ENCODE data around the gene PDCD4. TPM values are rescaled to one million over a fixed set of nuclear protein-coding genes. Genes with fewer than 3 reads are reported as not detected.
A peak's percentile ranks its signal among the peaks of the same experiment; 100 is the strongest.

Gene PDCD4
- total RNA-seq, 1 experiment from 2014 or later, result 63.0 TPM

DNA sequence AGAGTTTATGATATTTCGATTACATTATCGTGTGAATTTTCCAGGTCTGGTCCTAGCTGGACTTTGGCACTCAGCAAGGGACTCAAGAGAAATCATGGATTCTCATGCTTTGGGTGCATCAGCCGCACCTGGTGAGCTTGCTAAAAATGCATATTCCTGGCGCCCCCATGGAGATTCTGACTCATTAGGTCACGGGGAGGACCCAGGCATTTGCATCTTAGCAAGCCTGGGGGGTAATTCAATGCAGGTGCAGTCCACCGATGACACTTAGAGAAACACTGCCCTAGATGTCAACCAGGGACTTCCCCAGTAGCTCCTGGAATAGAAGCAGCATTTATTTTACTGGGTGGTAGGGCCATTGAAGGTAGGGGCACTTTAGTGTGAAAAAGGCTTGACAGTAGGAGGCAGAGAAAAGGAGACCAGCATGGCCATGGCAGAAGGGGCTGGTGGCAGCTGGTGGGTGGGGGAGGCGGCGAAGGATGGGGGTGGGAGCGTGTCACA is 29.9 kb upstream of the PDCD4 start:
- no peak overlapping the region for H3K9ac ChIP-seq (ENCODE audit: low read length)
- intact Hi-C loops (cut with micrococcal nuclease), result no loop called here
- TF ChIP-seq EGR1 (IDR thresholded peaks at IDR 0.05; ENCODE audit: low read depth), result no peak
- TF ChIP-seq, protein P1, sequence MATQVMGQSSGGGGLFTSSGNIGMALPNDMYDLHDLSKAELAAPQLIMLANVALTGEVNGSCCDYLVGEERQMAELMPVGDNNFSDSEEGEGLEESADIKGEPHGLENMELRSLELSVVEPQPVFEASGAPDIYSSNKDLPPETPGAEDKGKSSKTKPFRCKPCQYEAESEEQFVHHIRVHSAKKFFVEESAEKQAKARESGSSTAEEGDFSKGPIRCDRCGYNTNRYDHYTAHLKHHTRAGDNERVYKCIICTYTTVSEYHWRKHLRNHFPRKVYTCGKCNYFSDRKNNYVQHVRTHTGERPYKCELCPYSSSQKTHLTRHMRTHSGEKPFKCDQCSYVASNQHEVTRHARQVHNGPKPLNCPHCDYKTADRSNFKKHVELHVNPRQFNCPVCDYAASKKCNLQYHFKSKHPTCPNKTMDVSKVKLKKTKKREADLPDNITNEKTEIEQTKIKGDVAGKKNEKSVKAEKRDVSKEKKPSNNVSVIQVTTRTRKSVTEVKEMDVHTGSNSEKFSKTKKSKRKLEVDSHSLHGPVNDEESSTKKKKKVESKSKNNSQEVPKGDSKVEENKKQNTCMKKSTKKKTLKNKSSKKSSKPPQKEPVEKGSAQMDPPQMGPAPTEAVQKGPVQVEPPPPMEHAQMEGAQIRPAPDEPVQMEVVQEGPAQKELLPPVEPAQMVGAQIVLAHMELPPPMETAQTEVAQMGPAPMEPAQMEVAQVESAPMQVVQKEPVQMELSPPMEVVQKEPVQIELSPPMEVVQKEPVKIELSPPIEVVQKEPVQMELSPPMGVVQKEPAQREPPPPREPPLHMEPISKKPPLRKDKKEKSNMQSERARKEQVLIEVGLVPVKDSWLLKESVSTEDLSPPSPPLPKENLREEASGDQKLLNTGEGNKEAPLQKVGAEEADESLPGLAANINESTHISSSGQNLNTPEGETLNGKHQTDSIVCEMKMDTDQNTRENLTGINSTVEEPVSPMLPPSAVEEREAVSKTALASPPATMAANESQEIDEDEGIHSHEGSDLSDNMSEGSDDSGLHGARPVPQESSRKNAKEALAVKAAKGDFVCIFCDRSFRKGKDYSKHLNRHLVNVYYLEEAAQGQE (IDR thresholded peaks at IDR 0.05; ENCODE audit: low read depth), result no peak
- TF ChIP-seq EZH2phosphoT487 (IDR thresholded peaks at IDR 0.05; ENCODE audit: borderline replicate concordance), result no peak
- TF ChIP-seq CEBPB (IDR thresholded peaks at IDR 0.05; ENCODE audit: low read depth), result no peak
- ChIA-PET RAD21 (ENCODE audit: low non-redundant PET in 1 of 2, low total read pairs in 2 of 2, uncharacterized antibody in 2 of 2, unreplicated experiment in 2 of 2) (interaction anchor here in 1 of 2 experiments (0.7 kb wide), 1 partner anchor 13 kb away, joined by 4 read pairs; no protein-coding TSS in a partner anchor), POLR2A (no interaction called here), CTCF (no interaction called here)
- no peak overlapping the region for H3K4me2 ChIP-seq (ENCODE audit: low read length)
- no peaks in the 10 kb centered on the region; a peak in 1 of 4 replicates for H3K4me1 ChIP-seq (ENCODE audit: control insufficient read depth in 1 of 2, insufficient read depth in 2 of 2, low read length in 2 of 2)
- no peaks in the 10 kb centered on the region for H3K36me3 ChIP-seq (ENCODE audit: control insufficient read depth in 1 of 2, insufficient read depth in 2 of 2, low read length in 2 of 2)
- no peaks in the 10 kb centered on the region for H3K79me2 ChIP-seq (ENCODE audit: insufficient read depth, low read length)
- no peaks in the 10 kb centered on the region for H4K20me1 ChIP-seq (ENCODE audit: insufficient read depth)
- H3K9me2 ChIP-seq (ENCODE audit: insufficient read depth), result no peaks in the 10 kb centered on the region
- no peak overlapping the region for H3K4me3 ChIP-seq (replicated peaks in 1 of 2; ENCODE audit: low read depth in 1 of 2, low read length in 2 of 2)
- BruUV-seq (replicated peaks), result no TSS peak
- no peaks in the 10 kb centered on the region for H3K27me3 ChIP-seq (ENCODE audit: insufficient read depth, low read length)
- ATAC-seq, result no peak
- DNase-seq (ENCODE audit: low read depth, low spot score), result no peak
- no peak overlapping the region for H2AFZ ChIP-seq (ENCODE audit: low read depth, low read length, poor library complexity, severe bottlenecking)
- no peaks in the 10 kb centered on the region for H3K9me3 ChIP-seq (ENCODE audit: control insufficient read depth in 1 of 2, insufficient read depth in 1 of 2, low read depth in 1 of 2, low read length in 2 of 2)
- no peak overlapping the region for H3K27ac ChIP-seq (ENCODE audit: low read depth, low read length)

DNA sequence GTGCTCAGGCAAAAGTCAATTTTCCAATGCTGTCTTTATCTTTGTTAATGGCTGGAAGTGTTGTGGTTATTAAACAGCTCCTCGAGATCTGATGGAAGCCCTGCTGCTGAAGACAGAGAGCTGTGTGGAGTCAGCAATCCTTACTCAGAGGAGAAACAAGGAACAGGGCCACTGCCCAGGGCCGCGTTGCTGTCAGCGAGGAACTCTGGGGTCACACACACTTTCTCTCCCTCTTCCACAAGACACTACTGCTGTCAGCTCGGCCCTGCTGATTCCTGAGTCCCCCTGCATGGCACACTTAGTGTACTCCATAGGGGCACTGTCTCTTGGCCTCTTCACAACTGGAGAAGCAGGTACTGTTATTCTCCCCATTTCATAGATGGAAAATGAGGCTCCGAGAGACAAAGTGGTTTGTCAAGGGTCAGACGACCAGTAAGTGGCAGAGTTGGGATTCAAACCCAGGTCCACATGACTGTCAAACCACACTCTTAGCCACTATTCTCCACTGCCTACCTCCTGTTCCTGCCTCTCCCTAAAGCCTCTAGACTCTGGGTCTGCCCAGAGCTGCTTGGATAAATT is 29.3 kb upstream of the PDCD4 start:
- Histone ChIP-seq H3K4me1 (ENCODE audit: control insufficient read depth in 1 of 2, insufficient read depth in 2 of 2, low read length in 2 of 2) (no peaks in the 10 kb centered on the region; a peak in 1 of 4 replicates), H3K27ac (ENCODE audit: low read depth, low read length) (no peak overlapping the region), H4K20me1 (ENCODE audit: insufficient read depth) (no peaks in the 10 kb centered on the region), H3K4me3 (replicated peaks in 1 of 2; ENCODE audit: low read depth in 1 of 2, low read length in 2 of 2) (no peak overlapping the region), H3K36me3 (ENCODE audit: control insufficient read depth in 1 of 2, insufficient read depth in 2 of 2, low read length in 2 of 2) (no peaks in the 10 kb centered on the region), H3K27me3 (ENCODE audit: insufficient read depth, low read length) (no peaks in the 10 kb centered on the region), H2AFZ (ENCODE audit: low read depth, low read length, poor library complexity, severe bottlenecking) (no peak overlapping the region), H3K9me3 (ENCODE audit: control insufficient read depth in 1 of 2, insufficient read depth in 1 of 2, low read depth in 1 of 2, low read length in 2 of 2) (no peaks in the 10 kb centered on the region), H3K9ac (ENCODE audit: low read length) (no peak overlapping the region), H3K79me2 (ENCODE audit: insufficient read depth, low read length) (no peaks in the 10 kb centered on the region), H3K9me2 (ENCODE audit: insufficient read depth) (no peaks in the 10 kb centered on the region), H3K4me2 (ENCODE audit: low read length) (no peak overlapping the region)
- POLR2A ChIA-PET, result no interaction called here
- intact Hi-C loops (cut with micrococcal nuclease), result no loop called here
- no peak for DNase-seq (ENCODE audit: low read depth, low spot score)
- CTCF ChIA-PET, result no interaction called here
- BruUV-seq (replicated peaks), result TSS peak; percentile 74
- RAD21 ChIA-PET (ENCODE audit: low non-redundant PET in 1 of 2, low total read pairs in 2 of 2, uncharacterized antibody in 2 of 2, unreplicated experiment in 2 of 2), result no interaction called here
- ATAC-seq, result no peak
- TF ChIP-seq, protein P2, sequence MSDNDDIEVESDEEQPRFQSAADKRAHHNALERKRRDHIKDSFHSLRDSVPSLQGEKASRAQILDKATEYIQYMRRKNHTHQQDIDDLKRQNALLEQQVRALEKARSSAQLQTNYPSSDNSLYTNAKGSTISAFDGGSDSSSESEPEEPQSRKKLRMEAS (IDR thresholded peaks at IDR 0.05), result no peak
- TF ChIP-seq SP1 (IDR thresholded peaks at IDR 0.05; ENCODE audit: low read depth) (no peak), FOSL1 (IDR thresholded peaks at IDR 0.05; ENCODE audit: low read depth) (no peak), POLR2AphosphoS5 (IDR thresholded peaks at IDR 0.05; ENCODE audit: low read depth, low read length) (no peak), POLR2A (IDR thresholded peaks at IDR 0.05; ENCODE audit: borderline replicate concordance, extremely low read depth, insufficient read depth, insufficient read length) (no peak)
- TF ChIP-seq, protein P1 (IDR thresholded peaks at IDR 0.05; ENCODE audit: low read depth), result no peak
- TF ChIP-seq, protein P3, sequence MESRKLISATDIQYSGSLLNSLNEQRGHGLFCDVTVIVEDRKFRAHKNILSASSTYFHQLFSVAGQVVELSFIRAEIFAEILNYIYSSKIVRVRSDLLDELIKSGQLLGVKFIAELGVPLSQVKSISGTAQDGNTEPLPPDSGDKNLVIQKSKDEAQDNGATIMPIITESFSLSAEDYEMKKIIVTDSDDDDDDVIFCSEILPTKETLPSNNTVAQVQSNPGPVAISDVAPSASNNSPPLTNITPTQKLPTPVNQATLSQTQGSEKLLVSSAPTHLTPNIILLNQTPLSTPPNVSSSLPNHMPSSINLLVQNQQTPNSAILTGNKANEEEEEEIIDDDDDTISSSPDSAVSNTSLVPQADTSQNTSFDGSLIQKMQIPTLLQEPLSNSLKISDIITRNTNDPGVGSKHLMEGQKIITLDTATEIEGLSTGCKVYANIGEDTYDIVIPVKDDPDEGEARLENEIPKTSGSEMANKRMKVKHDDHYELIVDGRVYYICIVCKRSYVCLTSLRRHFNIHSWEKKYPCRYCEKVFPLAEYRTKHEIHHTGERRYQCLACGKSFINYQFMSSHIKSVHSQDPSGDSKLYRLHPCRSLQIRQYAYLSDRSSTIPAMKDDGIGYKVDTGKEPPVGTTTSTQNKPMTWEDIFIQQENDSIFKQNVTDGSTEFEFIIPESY (IDR thresholded peaks at IDR 0.05; ENCODE audit: extremely low read depth, insufficient replicate concordance, low read length), result no peak

All from HCT116 (cell line).